ENCODE results near the gene PPP2R1B. TPM values are rescaled to one million over a fixed set of nuclear protein-coding genes. Genes with fewer than 3 reads are reported as not detected.

Gene PPP2R1B
- total RNA-seq, 4 donors from 2014 or later, result 22.4 to 39.2 (median 25.3) TPM

DNA sequence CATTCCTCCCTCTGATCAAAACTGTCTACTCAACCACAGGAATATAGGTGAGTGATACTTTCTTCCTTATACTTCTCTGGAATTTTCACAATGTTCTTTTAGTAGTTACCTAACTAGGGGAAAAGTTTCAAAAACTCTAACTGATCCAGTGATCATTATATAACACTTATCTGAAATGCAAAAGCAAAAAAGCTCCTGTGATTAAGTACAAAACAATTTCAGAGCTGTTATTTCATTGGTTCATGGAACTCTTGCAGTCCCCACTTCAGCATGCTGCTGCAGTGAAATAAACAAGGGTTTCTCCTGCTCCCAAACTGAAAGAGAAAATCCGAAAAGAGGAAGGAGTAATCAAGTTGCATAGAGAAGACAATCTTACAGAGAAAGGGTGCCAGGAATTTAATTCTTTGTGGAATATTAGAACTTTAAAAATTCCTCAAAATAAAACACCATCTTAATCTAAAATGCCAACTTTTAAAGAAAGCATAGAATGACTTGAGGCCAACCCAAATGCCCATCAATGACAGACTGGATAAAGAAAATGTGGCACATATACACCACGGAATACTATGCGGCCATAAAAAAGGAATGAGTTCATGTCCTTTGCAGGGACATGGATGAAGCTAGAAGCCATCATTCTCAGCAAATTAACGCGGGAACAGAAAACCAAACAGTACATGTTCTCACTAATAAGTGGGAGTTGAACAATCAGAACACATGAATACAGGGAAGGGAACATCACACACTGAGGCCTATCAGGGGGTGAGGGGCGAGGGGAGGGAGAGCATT lies 20.3 kb downstream of the PPP2R1B start:
- no peaks in the 10 kb centered on the region for H3K9me3 ChIP-seq
- WGBS, 2 donors, result 86 to 89% methylated on average over 6 of the region's 6 CpGs
- H3K27me3 ChIP-seq, result no peaks in the 10 kb centered on the region
- H3K36me3 ChIP-seq, result peaks cover 23 to 35% of the 10 kb centered on the region in 2 donors
- H3K4me1 ChIP-seq, result peaks cover 0 to 19% of the 10 kb centered on the region in 2 donors
- peak overlapping the region; percentile 45 to 70 (median 57) for H3K27ac ChIP-seq
- no peak for DNase-seq
- intact Hi-C loops (cut with DNase I), result no loop called here
- no peak for TF ChIP-seq POLR2A (IDR thresholded peaks at IDR 0.05)
- TF ChIP-seq CTCF (IDR thresholded peaks at IDR 0.05), result no peak
- no peak overlapping the region for H3K4me3 ChIP-seq (replicated peaks in 1 of 3)

- H3K4me1 ChIP-seq, result peaks cover 0 to 19% of the 10 kb centered on the region in 2 donors
- no peaks in the 10 kb centered on the region for H3K27me3 ChIP-seq
- H3K36me3 ChIP-seq, result peaks cover 18 to 28% of the 10 kb centered on the region in 2 donors
- H3K4me3 ChIP-seq (replicated peaks in 1 of 3), result no peak overlapping the region
- no peaks in the 10 kb centered on the region for H3K9me3 ChIP-seq
- no peak for TF ChIP-seq CTCF (IDR thresholded peaks at IDR 0.05)
- TF ChIP-seq POLR2A (IDR thresholded peaks at IDR 0.05), result no peak
- H3K27ac ChIP-seq, result peak overlapping the region in 1 of 3 donors; percentile 70
- 91 to 93% methylated on average over 2 of the region's 2 CpGs for WGBS, 2 donors
- no peak for DNase-seq
- intact Hi-C loops (cut with DNase I), result no loop called here
These were observed 22.5 kb downstream of the PPP2R1B start for GRCh38 chr11:111743700-111744099.

DNA sequence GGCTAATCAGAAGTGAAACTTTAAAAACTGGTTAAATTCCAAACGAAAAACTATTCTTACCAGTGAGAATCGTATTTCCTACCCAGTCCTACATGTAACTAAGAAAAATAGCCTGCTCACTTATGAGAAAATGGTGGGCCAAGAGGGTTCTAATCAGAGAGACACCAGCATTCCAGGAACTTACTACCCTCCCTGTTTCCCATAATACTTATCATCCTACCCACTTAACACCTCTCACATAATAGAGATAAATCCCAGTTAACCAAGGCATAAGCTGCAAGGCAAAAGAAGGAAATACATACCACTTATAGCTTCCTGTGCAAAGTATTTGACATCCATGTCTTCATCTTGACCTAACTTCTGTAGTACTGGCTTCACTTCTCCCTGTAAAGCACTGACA lies 24.4 kb downstream of the PPP2R1B start:
- peaks cover 18 to 28% of the 10 kb centered on the region in 2 donors for H3K36me3 ChIP-seq
- 85 to 93% methylated on average over 2 of the region's 2 CpGs for WGBS, 2 donors
- no peak overlapping the region for H3K4me3 ChIP-seq (replicated peaks in 1 of 3)
- intact Hi-C loops (cut with DNase I), result no loop called here
- H3K27ac ChIP-seq, result no peak overlapping the region
- no peaks in the 10 kb centered on the region for H3K27me3 ChIP-seq
- peaks cover 10 to 35% of the 10 kb centered on the region in 2 donors for H3K4me1 ChIP-seq
- TF ChIP-seq POLR2A (IDR thresholded peaks at IDR 0.05), result no peak
- TF ChIP-seq CTCF (IDR thresholded peaks at IDR 0.05), result no peak
- no peak for DNase-seq
- no peaks in the 10 kb centered on the region for H3K9me3 ChIP-seq

DNA sequence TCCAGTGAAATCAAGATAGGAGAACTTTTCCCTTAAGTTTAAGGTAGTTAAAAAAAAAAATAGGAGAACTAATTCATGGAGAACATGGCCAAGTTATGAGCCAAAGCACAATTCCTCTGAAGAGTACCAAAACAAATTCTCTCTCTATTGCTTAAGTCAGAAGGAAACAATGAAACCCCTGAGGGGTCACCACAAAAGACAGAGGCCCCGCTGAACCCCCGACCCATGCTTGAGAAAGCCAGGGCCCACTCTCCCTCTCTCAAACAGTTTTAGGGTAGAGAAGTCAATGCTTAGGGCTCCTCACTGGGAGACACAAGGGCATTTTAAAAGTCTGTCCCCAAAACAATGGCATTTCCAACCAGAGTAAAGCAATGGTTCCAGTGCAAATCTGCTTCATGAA lies 26.9 kb downstream of the PPP2R1B start:
- Histone ChIP-seq H3K36me3 (peaks cover 18 to 25% of the 10 kb centered on the region in 2 donors), H3K9me3 (no peaks in the 10 kb centered on the region), H3K27ac (peak overlapping the region; percentile 6 to 97 (median 8)), H3K4me1 (peaks cover 27 to 39% of the 10 kb centered on the region in 2 donors), H3K27me3 (no peaks in the 10 kb centered on the region), H3K4me3 (replicated peaks in 1 of 3) (no peak overlapping the region)
- DNase-seq, result no peak
- TF ChIP-seq POLR2A (IDR thresholded peaks at IDR 0.05) (no peak), CTCF (IDR thresholded peaks at IDR 0.05) (no peak)
- 88 to 100% methylated on average over 2 of the region's 2 CpGs for WGBS, 2 donors
- intact Hi-C loops (cut with DNase I), result no loop called here
